Uterus (tissue), 2 donors: ENCODE data around the gene NKAIN2.

ENCODE experiments used
- POLR2A ChIP-seq, 2 donors: fragments of 450-650 bp; IDR thresholded peaks; one replicate each; pipeline ENCODE4 v1.6.1; 2016; ENCODE audit warnings: antibody characterized with exemption in 2 of 2, mild to moderate bottlenecking in 1 of 2, moderate library complexity in 1 of 2
- TF ChIP-seq, protein P1 (sequence below), 4 experiments: fragments of 200-600 bp in 2 of 4; fragments of 450-650 bp in 2 of 4; sonication (generic) in 2 of 4; IDR thresholded peaks; one replicate each; pipeline ENCODE4 v1.5.1; 2016 to 2019; ENCODE audit warnings: antibody characterized with exemption in 4 of 4, mild to moderate bottlenecking in 2 of 4, moderate library complexity in 1 of 4

DNA sequence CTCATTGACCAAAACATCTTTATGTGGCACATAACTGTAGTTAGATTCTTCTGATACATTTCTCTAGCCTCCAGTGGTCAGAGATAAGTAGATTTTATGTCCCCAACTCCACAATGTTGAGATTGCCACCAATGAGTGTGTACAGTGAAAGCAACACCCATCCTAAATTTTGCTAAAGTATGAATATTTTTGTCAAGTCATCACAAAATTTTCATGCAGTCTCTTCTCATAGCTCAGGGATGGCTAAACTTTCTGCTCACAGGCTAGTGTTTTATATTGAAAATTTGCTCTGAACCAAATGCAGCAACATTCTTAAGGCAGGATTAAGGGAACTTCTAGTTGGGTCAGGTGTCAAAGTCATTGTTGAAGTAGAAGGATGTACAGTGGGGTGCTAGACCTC, 203.6 kb downstream of the NKAIN2 start:
- TF ChIP-seq, protein P1, sequence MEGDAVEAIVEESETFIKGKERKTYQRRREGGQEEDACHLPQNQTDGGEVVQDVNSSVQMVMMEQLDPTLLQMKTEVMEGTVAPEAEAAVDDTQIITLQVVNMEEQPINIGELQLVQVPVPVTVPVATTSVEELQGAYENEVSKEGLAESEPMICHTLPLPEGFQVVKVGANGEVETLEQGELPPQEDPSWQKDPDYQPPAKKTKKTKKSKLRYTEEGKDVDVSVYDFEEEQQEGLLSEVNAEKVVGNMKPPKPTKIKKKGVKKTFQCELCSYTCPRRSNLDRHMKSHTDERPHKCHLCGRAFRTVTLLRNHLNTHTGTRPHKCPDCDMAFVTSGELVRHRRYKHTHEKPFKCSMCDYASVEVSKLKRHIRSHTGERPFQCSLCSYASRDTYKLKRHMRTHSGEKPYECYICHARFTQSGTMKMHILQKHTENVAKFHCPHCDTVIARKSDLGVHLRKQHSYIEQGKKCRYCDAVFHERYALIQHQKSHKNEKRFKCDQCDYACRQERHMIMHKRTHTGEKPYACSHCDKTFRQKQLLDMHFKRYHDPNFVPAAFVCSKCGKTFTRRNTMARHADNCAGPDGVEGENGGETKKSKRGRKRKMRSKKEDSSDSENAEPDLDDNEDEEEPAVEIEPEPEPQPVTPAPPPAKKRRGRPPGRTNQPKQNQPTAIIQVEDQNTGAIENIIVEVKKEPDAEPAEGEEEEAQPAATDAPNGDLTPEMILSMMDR (IDR thresholded peaks at IDR 0.05): no peak
- TF ChIP-seq POLR2A (IDR thresholded peaks at IDR 0.05): no peak
